Activated T-cell treated with anti-CD3 and anti-CD28 coated beads, Interleukin-2, amount 50 U/mL, for 4 hours (primary cell): Measurements from ENCODE around the gene MRPS35. TPM values are rescaled to one million over a fixed set of nuclear protein-coding genes. Genes with fewer than 3 reads are reported as not detected.
"Not testable (repeated sequence)": the region's sequence is repeated elsewhere in the genome, so short reads cannot be mapped to it uniquely, and the experiment has no call there.

Experiments
- ATAC-seq, 2 donors: fragments of 200-7000 bp; cut with Tn5 transposase; one replicate each; pipeline ENCODE4 v1.10.0; 2021
- DNase-seq: peaks from one replicate; pipeline ENCODE4 v3.0.0-alpha.2; 2020
- H3K27me3 Mint-ChIP-seq: one replicate; pipeline ENCODE4 v1.8.0; 2021; ENCODE audit warnings: low read depth, mixed read lengths
- H3K36me3 Mint-ChIP-seq: one replicate; pipeline ENCODE4 v1.8.0; 2022; ENCODE audit warnings: mixed read lengths; ENCODE audit not compliant: insufficient read depth
- H3K4me1 Mint-ChIP-seq: one replicate; pipeline ENCODE4 v1.8.0; 2021; ENCODE audit warnings: low read depth, mixed read lengths
- H3K4me3 Mint-ChIP-seq: one replicate; pipeline ENCODE4 v1.8.0; 2021; ENCODE audit warnings: mild to moderate bottlenecking, moderate library complexity, mixed read lengths
- H3K9me3 Mint-ChIP-seq: one replicate; pipeline ENCODE4 v1.8.0; 2021; ENCODE audit warnings: mixed read lengths
- total RNA-seq, 3 donors: library from RNA; stranded (reverse); gene quantifications; one replicate each; pipeline ENCODE4 v1.2.1, GENCODE V29; 2021

MRPS35 gene
- total RNA-seq, 3 donors from 2014 or later: 75.2 to 79.6 (median 79.1) TPM

DNA sequence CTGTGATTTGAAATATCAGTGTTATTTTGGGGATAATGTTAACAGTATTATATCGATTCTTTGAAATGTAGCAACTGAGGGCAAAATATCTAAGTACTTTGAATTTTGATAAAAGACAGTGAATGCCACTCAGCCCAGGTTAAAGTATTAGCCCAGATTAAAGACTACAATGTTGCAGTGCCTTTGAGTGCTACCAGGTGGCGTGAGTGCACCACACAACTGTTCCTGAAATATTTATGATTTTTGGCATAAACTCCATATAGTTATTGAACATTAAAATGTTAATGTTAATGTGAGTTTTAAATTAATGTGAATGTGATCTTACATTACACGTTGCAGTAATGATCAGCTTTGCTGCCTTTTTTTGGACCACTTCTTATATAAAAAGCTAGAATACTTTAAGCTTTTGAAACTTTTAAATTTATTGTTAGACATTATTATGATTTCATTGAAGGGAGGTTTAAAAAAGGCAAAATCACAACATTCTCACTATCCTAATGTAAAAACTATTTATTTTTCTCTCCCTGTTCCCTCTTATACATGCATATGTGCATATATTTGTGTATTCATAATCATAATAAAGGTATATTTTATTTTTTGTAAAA, 22.5 kb downstream of the MRPS35 start:
- no peaks in the 10 kb centered on the region for H3K9me3 Mint-ChIP-seq
- peaks cover 38% of the 10 kb centered on the region for H3K36me3 Mint-ChIP-seq
- ATAC-seq (peak; percentile 56 to 66), DNase-seq (peak; percentile 25)
- no peaks in the 10 kb centered on the region for H3K27me3 Mint-ChIP-seq
- no peaks in the 10 kb centered on the region for H3K4me1 Mint-ChIP-seq
- H3K4me3 Mint-ChIP-seq: no peak overlapping the region

DNA sequence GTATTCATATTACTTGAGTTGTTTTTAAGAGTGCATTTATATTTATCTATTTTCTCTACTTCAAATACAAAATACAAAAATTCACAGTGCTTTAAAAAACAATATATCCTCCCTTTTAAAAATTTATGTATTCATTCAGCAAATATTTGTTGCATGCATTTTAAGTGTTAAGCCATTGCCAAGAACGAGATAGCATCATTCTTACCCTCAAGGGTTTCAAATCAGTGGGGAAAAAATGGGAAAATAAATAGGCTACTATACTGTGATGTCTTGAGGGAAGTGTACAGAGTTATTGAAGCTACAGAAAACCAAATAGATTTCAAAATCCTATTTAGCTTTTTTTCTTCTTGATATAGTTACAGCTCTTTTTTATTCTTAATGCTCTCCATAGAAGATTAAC, 23.2 kb downstream of the MRPS35 start:
- DNase-seq: no peak
- no peaks in the 10 kb centered on the region for H3K4me1 Mint-ChIP-seq
- no peaks in the 10 kb centered on the region for H3K9me3 Mint-ChIP-seq
- ATAC-seq: no peak
- peaks cover 36% of the 10 kb centered on the region for H3K36me3 Mint-ChIP-seq
- no peaks in the 10 kb centered on the region for H3K27me3 Mint-ChIP-seq
- H3K4me3 Mint-ChIP-seq: no peak overlapping the region

DNA sequence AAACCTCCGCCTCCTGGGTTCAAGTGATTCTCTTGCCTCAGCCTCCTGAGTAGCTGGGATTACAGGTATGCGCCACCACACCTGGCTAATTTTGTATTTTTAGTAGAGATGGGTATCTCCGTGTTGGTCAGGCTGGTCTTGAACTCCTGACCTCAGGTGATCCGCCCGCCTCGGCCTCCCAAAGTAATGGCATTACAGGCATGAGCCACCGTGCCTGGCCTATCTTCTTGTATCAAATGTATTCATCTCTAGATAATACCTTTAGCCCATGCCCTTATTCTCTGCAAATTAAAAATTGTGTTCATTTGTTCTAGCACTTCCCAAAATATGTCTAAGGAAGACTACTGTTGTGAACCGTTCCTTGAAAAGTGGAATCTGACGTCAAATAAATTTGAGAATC, 23.7 kb downstream of the MRPS35 start:
- H3K4me3 Mint-ChIP-seq, H3K9me3 Mint-ChIP-seq, H3K4me1 Mint-ChIP-seq, H3K27me3 Mint-ChIP-seq, ATAC-seq, DNase-seq: not testable (repeated sequence)
- H3K36me3 Mint-ChIP-seq: peaks cover 39% of the 10 kb centered on the region

DNA sequence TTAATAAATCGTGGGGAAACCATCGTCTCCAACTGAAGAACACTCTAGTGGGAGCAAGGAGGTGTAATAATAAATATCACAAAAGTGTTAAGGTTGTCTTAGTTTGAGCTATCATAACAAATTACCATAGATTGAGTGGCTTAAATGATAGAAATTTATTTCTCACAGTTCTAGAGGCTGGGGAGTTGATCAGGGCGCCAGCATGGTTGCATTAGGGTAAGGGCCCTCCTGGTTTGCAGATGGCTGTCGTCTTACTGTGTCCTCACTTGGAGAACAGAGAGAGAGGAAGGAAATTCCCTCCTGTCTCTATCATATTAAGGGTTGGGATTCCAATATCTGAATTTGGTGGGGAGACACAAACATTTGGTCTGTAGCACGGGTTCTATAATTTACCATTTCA, 33.0 kb downstream of the MRPS35 start:
- Mint-ChIP-seq H3K36me3 (peaks cover 42% of the 10 kb centered on the region), H3K9me3 (no peaks in the 10 kb centered on the region), H3K4me1 (no peaks in the 10 kb centered on the region), H3K27me3 (no peaks in the 10 kb centered on the region), H3K4me3 (no peak overlapping the region)
- ATAC-seq (no peak), DNase-seq (no peak)

DNA sequence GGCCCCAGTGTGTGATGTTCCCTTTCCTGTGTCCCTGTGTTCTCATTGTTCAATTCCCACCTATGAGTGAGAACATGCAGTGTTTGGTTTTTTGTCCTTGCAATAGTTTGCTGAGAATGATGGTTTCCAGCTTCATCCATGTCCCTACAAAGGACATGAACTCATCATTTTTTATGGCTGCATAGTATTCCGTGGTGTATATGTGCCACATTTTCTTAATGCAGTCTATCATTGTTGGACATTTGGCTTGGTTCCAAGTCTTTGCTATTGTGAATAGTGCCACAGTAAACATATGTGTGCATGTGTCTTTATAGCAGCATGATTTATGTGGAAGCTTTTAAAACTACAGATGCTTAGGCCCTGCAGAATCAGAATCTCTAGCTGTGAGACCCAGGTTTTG, 35.1 kb downstream of the MRPS35 start:
- H3K9me3 Mint-ChIP-seq, H3K4me1 Mint-ChIP-seq, H3K4me3 Mint-ChIP-seq, H3K27me3 Mint-ChIP-seq, DNase-seq, ATAC-seq: not testable (repeated sequence)
- H3K36me3 Mint-ChIP-seq: peaks cover 36% of the 10 kb centered on the region

DNA sequence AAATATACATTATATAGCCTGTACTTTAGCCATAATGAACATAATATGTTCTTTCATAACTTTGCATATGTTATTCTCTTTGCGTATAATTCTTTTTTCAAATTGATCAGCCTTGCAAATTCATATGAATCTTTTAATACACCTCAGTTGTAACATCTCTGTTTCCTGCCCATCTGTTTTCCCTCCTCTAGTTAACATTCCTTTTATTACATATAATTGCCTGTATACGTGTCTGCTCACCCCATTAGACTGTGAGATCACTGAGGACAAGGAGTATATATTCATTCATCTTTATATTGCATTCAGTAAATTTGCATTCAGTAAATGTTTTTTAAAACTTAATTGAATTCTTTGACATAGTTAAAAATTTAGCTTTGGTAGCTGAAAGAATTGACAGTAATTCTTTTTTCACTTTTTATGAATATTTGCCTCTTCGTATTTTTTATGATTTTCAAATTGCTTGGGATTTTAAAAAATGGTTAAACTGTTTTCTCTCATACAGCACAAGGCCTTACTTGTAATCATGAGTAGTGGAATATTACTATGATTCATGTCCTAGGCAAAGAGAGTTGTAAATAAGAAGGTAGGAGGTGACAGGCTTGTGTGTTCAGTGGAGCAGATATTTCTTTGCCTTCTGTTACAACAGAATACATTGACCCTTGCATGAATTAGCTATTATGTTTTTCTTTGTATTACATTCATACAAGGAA, 36.6 kb downstream of the MRPS35 start:
- H3K4me1 Mint-ChIP-seq: no peaks in the 10 kb centered on the region
- H3K27me3 Mint-ChIP-seq: no peaks in the 10 kb centered on the region
- no peaks in the 10 kb centered on the region for H3K9me3 Mint-ChIP-seq
- no peak for ATAC-seq
- H3K36me3 Mint-ChIP-seq: peaks cover 37% of the 10 kb centered on the region
- no peak for DNase-seq
- H3K4me3 Mint-ChIP-seq: no peak overlapping the region

DNA sequence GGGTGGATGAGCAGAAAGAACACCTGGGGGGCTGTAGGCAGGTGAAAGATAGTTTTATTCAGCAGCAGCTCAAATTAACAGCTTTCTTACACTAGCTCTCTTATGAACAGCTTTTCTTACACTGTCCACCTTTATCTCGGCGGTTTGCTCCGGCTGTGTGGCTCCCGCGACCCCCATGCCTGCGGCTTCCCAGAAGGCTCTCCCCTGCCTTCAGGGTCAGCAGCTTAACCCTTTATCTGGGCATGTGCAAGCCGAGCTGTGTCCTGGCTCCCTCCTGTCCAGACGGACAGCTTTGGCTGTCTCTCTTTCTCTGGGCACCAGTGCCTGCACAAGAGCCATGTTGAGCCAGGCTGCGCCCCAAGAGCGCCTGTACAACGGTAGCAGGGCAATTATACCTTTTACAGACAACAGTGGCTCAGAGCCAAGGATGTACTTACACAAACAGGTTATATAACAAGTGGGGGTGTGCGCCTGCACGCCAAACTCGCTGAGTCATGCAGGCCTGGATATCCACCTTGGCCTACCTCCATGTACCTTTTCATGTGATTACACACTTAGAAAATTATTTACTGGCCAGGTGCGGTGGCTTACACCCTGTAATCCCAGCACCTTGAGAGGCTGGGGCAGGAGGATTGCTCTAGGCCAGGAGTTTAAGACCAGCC, 40.9 kb downstream of the MRPS35 start:
- no peak for DNase-seq
- Mint-ChIP-seq H3K4me1 (no peaks in the 10 kb centered on the region), H3K4me3 (no peak overlapping the region), H3K9me3 (no peaks in the 10 kb centered on the region), H3K36me3 (peaks cover 23% of the 10 kb centered on the region), H3K27me3 (no peaks in the 10 kb centered on the region)
- no peak for ATAC-seq

DNA sequence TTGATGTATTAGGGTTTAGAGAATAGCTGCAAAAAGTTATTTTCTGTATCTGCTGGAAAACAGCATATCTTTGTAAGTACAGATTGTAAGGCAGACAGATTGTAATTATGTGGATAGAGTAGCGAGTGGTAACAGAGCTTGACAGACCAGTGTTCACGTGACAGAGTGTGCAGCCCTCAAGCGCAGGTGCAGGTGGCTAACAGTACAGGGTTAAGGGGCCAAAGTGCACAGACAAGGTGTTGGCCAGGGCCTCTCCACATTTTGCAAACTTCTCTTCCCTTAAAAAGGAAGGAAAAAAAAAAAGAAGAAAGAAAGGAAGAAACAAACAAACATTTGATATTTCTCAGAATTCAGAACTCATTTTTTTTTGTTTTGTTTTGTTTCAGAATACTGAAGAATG, 44.2 kb downstream of the MRPS35 start:
- no peak for ATAC-seq
- Mint-ChIP-seq H3K9me3 (no peaks in the 10 kb centered on the region), H3K27me3 (no peaks in the 10 kb centered on the region), H3K4me1 (no peaks in the 10 kb centered on the region), H3K4me3 (no peak overlapping the region), H3K36me3 (peaks cover 18% of the 10 kb centered on the region)
- DNase-seq: no peak

DNA sequence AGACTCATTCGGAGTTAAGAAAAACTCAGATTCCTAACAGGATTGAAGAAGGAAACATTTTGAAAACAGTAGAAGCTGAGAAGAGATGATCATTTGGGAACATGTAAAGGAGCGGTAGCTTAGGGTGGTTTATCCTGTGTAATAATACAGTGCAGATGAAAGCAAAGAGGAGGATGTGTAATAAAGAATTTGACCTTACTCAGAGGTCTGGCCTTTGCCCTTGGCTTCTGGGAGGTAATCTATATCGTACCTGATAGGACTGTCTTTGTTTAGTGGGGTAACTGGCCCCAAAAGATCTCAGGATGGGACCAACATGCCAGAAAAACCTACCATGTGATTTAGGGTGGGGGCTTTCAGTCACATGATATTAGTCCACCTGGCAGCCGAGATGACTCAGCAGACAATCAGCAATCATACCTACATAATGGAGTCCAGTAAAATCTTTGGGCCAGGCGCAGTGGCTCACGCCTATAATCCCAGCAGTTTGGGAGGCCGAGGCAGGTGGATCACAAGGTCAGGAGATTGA, 46.1 kb downstream of the MRPS35 start:
- DNase-seq: no peak
- no peak for ATAC-seq
- no peak overlapping the region for H3K4me3 Mint-ChIP-seq
- no peaks in the 10 kb centered on the region for H3K4me1 Mint-ChIP-seq
- H3K36me3 Mint-ChIP-seq: peaks cover 20% of the 10 kb centered on the region
- no peaks in the 10 kb centered on the region for H3K27me3 Mint-ChIP-seq
- H3K9me3 Mint-ChIP-seq: no peaks in the 10 kb centered on the region

DNA sequence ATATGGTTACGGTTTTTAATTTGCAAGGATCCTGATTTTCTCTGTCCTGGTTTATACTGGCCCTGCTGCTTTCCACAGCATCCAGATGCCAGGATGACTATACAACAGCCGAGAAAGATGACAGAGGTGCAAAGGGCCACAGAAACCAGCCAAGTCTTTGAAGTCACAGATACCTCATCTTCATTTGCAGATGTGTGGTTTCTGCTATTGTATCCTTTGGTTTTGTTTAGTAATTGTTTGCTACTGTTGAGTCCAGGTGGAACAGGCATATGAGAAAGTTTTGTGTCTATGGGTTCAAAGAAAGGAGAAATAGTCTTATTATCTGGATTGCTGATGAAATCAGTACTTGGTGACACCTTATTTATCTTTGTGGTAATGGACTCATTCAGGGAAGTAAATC, 52.1 kb downstream of the MRPS35 start:
- Mint-ChIP-seq H3K9me3 (no peaks in the 10 kb centered on the region), H3K4me1 (peaks cover 2% of the 10 kb centered on the region), H3K4me3 (no peak overlapping the region), H3K36me3 (peaks cover 4% of the 10 kb centered on the region), H3K27me3 (no peaks in the 10 kb centered on the region)
- DNase-seq: no peak
- peak; percentile 54 to 58 for ATAC-seq

DNA sequence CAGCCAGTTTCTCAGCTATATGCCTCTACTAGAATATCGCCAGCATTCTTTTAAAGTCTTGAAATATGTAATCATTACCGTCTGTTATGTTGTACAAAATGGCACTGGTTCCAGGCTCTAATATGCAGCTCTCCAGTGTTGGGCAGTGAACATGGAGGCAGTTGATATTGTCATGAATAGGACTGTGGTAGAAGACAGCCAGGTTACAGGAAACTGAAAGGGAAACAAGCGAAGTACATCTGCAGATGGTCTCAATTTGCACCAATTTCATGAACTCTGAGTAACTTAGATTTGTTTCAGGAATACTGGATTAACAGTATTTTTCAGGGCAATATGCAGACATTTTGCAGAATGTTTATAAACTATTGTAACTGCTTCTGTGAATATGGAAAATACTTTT, 56.0 kb downstream of the MRPS35 start:
- Mint-ChIP-seq H3K4me1 (peaks cover 6% of the 10 kb centered on the region), H3K9me3 (no peaks in the 10 kb centered on the region), H3K27me3 (no peaks in the 10 kb centered on the region), H3K4me3 (no peak overlapping the region), H3K36me3 (peaks cover 2% of the 10 kb centered on the region)
- ATAC-seq (no peak), DNase-seq (no peak)

DNA sequence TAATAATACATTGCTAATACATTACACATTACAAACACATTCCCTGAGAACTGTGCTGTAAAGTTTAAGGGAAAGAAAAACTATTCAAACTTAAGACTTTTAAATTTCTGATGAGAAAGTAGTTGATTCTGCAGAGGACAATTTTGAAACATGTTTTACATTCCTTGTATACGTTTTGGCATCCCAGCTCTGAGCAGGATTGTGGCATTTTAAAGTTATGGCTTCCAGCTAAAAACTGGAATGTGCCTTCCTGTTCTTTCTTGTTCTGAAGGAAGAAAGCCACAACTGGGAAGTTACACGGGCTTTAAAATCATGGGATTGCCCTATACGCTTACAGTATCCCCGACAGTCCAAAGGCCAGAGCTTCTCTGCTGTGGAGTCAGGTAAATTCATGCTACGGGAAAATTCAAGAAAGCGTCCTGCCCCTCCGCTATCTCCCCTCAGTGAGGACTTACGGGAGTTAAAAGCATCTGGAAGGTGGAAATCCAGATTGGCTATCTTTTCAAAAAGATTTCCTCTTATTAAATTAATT, 58.6 kb downstream of the MRPS35 start:
- Mint-ChIP-seq H3K4me3 (no peak overlapping the region), H3K9me3 (no peaks in the 10 kb centered on the region), H3K36me3 (no peaks in the 10 kb centered on the region), H3K4me1 (peaks cover 6% of the 10 kb centered on the region), H3K27me3 (no peaks in the 10 kb centered on the region)
- DNase-seq (no peak), ATAC-seq (no peak)

DNA sequence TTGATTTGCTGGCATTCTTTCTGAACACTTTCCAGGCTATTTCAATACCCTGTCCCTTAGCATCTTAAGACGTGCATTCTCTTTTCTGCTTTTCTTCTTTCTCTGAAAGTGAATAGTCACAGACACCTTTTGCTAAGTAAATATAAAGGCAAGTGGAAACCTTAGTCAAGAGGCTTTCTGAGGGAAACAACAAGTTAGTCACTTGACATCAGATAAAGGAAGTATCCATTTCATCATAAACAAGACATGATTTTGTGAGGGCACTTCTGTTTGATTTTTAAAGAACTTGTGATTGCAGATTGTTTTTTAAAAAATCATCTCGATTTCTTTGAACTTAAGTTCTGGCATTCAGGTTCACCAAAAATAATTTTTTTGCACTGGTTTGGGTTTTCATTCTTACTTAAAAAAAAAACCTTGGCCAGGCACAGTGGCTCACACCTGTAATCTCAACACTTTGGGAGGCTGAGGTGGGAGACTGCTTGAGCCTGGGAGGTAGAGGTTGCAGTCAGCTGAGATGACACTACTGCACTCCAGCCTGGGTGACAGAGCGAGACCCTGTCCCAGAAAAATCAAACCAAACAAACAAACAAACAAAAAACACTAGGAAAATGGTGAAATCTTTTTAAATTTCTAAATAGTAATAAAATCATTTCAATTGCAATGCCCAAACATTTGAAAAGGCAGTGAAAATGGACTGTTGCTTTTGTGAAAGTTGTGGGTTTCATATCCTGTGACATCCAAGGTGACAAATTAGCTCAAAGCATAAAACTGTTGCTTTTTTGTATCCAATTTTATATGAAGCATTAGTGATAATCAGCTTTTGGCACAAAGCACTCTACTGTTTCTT, 61.1 kb downstream of the MRPS35 start:
- Mint-ChIP-seq H3K9me3 (no peaks in the 10 kb centered on the region), H3K27me3 (no peaks in the 10 kb centered on the region), H3K4me1 (peaks cover 6% of the 10 kb centered on the region), H3K4me3 (no peak overlapping the region), H3K36me3 (no peaks in the 10 kb centered on the region)
- ATAC-seq (no peak), DNase-seq (no peak)
